A673 (cell line): ENCODE data around the gene TTC24.

ENCODE experiments used
- CTCF ChIP-seq: fragments of 300-800, 200-600 bp; sonication (generic); conservative IDR thresholded peaks from 2 replicates; pipeline ENCODE4 v1.5.1; 2017; ENCODE audit warnings: low read depth, mild to moderate bottlenecking, antibody characterized with exemption, low read length, moderate library complexity, mixed read lengths
- EZH2 ChIP-seq: fragments of 200-600 bp; sonication (generic); IDR thresholded peaks from 2 replicates; pipeline ENCODE4 v1.6.1; 2017; ENCODE audit warnings: borderline replicate concordance, low read depth, mild to moderate bottlenecking, mixed read lengths, antibody characterized with exemption, low read length; ENCODE audit not compliant: poor library complexity, severe bottlenecking

- no peak for TF ChIP-seq CTCF
- TF ChIP-seq EZH2: no peak
These were observed 20.3 kb downstream of the TTC24 start for GRCh38 chr1:156599811-156600210.
